AG04449 (cell line): ENCODE measurements around the gene ALK.

Experiments used
- CTCF ChIA-PET: fragments of 350-600 bp; formaldehyde crosslinking; extraction: SDS; loops from one replicate; lab custom pipeline; 2021; ENCODE audit warnings: antibody characterized with exemption; lab: Yijun Ruan, JAX
- POLR2A ChIA-PET: fragments of 400-600, 350-600 bp; formaldehyde crosslinking; extraction: SDS; loops from one replicate; lab custom pipeline; 2020; ENCODE audit warnings: antibody characterized with exemption, inconsistent platforms; lab: Yijun Ruan, JAX
- DNase-seq: peaks from one replicate; pipeline ENCODE4 v3.0.0-alpha.2; 2010; ENCODE audit warnings: low read depth, low spot score
- H3K4me3 ChIP-seq: 2 replicates; pipeline ENCODE4 v1.5.1; 2011; ENCODE audit warnings: low read depth, mild to moderate bottlenecking, control low read depth, low read length
- TF ChIP-seq, protein P1 (sequence below): IDR thresholded peaks from one replicate; pipeline ENCODE4 v1.5.1; 2011; ENCODE audit warnings: mild to moderate bottlenecking, moderate library complexity, low read length, control low read depth, inconsistent platforms; ENCODE audit not compliant: insufficient read depth; ENCODE audit errors: missing control alignments

The ALK gene

DNA sequence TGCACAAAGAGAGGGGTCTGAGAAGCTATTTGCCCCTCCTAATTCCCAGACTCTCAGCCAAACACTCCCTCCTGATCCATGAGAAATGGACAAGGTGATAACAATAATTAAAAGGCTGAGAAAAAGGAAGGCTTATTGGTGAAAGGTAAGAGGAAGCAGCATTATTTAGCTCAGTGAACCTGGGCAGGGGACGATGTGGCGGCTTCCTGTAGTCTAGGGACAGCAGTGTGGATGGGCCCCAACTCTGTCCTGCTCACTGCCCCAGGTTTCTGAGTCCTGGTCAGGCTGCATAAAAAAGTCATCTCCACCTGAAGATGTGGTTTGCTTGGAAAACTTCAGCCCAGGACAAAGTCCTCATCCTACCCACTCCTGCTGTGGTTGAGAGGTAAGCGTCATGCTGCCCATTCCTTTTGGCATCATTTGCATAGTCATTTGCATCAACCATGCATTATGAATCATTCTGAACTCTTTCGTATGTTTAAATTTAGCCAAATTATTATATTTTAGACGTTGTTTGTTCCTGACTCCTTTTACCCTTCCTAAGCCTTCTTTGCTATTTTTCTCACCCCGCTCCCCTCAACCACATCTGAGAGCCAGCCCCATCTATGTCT, 679.3 kb downstream of the ALK start:
- H3K4me3 ChIP-seq: no peak overlapping the region
- no peak for DNase-seq
- TF ChIP-seq, protein P1, sequence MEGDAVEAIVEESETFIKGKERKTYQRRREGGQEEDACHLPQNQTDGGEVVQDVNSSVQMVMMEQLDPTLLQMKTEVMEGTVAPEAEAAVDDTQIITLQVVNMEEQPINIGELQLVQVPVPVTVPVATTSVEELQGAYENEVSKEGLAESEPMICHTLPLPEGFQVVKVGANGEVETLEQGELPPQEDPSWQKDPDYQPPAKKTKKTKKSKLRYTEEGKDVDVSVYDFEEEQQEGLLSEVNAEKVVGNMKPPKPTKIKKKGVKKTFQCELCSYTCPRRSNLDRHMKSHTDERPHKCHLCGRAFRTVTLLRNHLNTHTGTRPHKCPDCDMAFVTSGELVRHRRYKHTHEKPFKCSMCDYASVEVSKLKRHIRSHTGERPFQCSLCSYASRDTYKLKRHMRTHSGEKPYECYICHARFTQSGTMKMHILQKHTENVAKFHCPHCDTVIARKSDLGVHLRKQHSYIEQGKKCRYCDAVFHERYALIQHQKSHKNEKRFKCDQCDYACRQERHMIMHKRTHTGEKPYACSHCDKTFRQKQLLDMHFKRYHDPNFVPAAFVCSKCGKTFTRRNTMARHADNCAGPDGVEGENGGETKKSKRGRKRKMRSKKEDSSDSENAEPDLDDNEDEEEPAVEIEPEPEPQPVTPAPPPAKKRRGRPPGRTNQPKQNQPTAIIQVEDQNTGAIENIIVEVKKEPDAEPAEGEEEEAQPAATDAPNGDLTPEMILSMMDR: no peak
- CTCF ChIA-PET: interaction anchor here (1.1 kb wide), 1 partner anchor 8 kb away, joined by 3 read pairs; no protein-coding TSS in a partner anchor
- POLR2A ChIA-PET: no interaction called here

- ChIA-PET POLR2A (no interaction called here), CTCF (interaction anchor here (1.1 kb wide), 1 partner anchor 8 kb away, joined by 3 read pairs; no protein-coding TSS in a partner anchor)
- TF ChIP-seq, protein P1: no peak
Measured at GRCh38 chr2:29241341-29241740, 680.0 kb downstream of the ALK start.

GRCh38 chr2:29240601-29241000, 680.8 kb downstream of the ALK start:
- no peak for DNase-seq
- CTCF ChIA-PET: no interaction called here
- H3K4me3 ChIP-seq: no peak overlapping the region
- TF ChIP-seq, protein P1: no peak
- POLR2A ChIA-PET: no interaction called here

More at GRCh38 chr2:29241341-29241740, 680.0 kb downstream of the ALK start:
- DNase-seq: no peak
- no peak overlapping the region for H3K4me3 ChIP-seq

DNA sequence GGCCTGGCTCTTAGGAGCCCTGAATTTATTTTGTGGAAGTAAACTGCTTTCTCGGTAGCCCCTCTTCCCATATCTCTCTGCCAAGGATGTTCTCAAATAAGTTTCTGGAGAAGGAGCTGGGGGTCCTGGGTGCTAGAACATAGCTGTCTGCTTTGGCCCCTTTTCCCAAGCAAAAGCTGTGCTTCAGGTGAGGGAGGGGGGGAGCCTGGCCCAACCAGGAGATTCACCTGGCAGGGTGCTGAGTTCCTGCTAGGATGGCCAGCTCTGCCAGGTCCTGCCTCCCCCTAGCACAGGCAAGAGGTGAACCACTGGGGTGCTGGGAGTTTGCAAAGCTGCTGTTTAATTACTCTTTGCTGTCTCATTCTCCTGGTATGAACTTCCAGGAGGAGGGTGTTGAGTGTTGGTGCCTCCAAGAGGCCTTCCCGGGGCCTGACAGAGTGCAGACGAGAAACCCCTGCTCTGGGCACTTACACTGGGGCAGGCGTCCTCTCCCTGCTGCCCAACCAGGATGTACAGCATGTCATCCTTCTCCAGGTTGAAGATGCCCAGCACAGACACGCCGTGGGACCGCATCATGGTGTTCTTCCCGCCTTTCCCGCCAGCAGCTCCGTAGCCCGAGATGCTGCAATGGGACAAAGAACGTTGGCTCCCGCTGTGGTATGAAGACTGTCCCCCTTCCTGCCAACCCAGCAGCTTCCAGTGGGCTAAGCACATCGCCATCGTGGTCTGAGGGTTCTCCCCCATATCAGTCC, 682.0 kb downstream of the ALK start:
- DNase-seq: no peak
- no peak overlapping the region for H3K4me3 ChIP-seq
- TF ChIP-seq, protein P1: no peak
- ChIA-PET POLR2A (no interaction called here), CTCF (interaction anchor here (0.9 to 1.5 kb wide), 5 partner anchors 12 to 833 kb away, joined by 3 to 5 read pairs (median 3); no protein-coding TSS in a partner anchor)

DNA sequence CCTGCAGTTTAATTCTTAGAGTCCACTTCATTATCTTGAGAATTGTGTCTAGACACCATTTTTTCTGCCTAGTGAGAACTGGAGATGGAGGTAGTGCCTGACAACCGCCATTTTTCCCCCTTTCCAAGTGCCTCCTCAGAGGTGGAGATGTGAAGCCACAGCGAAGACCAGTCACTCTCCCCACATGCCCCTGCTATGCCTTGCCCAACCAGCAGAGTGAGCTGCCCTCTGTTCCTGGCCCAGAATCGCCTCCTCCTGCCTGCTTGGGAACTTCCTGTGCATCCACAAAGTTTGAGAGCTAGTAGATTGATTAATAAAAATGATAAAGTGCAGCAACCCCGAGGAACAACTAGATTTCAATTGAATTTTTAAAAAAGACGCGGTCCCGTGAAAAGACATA, 682.9 kb downstream of the ALK start:
- TF ChIP-seq, protein P1: peak; percentile 78
- no peak overlapping the region for H3K4me3 ChIP-seq
- POLR2A ChIA-PET: no interaction called here
- CTCF ChIA-PET: interaction anchor here (0.9 to 1.5 kb wide), 4 partner anchors 11 to 834 kb away, joined by 3 to 5 read pairs (median 4); no protein-coding TSS in a partner anchor
- DNase-seq: no peak

- POLR2A ChIA-PET: no interaction called here
- H3K4me3 ChIP-seq: no peak overlapping the region
- TF ChIP-seq, protein P1: no peak
- no peak for DNase-seq
- CTCF ChIA-PET: no interaction called here
Measured at GRCh38 chr2:29236074-29236473, 685.3 kb downstream of the ALK start.
